ENCODE data around the gene COX7A2.
A peak's percentile ranks its signal among the peaks of the same experiment; 100 is the strongest.

The COX7A2 gene

GRCh38 chr6:75204217-75204958 lies 39.2 kb downstream of the COX7A2 start:
- peak overlapping the region; percentile 98 for H3K4me3 ChIP-seq (ENCODE audit: low read length)
- H3K36me3 ChIP-seq (ENCODE audit: insufficient read depth, low read length): no peaks in the 10 kb centered on the region
- peaks cover 23% of the 10 kb centered on the region for H3K4me1 ChIP-seq (ENCODE audit: control insufficient read depth, insufficient read depth, low read length)
- H3K4me2 ChIP-seq (ENCODE audit: low read length): peak overlapping the region; percentile 89
- H3K27me3 ChIP-seq (ENCODE audit: control insufficient read depth, insufficient read depth, low read length): no peaks in the 10 kb centered on the region
- no peaks in the 10 kb centered on the region for H3K9me3 ChIP-seq (replicated peaks; ENCODE audit: low read length)
- peak overlapping the region; percentile 97 for H3K9ac ChIP-seq (ENCODE audit: low read depth, low read length)

- H3K9ac ChIP-seq (ENCODE audit: low read depth, low read length): peak overlapping the region; percentile 97
- peak overlapping the region; percentile 98 for H3K4me3 ChIP-seq (ENCODE audit: low read length)
- peak overlapping the region; percentile 89 for H3K4me2 ChIP-seq (ENCODE audit: low read length)
- peaks cover 22% of the 10 kb centered on the region for H3K4me1 ChIP-seq (ENCODE audit: control insufficient read depth, insufficient read depth, low read length)
- no peaks in the 10 kb centered on the region for H3K36me3 ChIP-seq (ENCODE audit: insufficient read depth, low read length)
- H3K9me3 ChIP-seq (replicated peaks; ENCODE audit: low read length): no peaks in the 10 kb centered on the region
- H3K27me3 ChIP-seq (ENCODE audit: control insufficient read depth, insufficient read depth, low read length): no peaks in the 10 kb centered on the region
These were observed 39.9 kb downstream of the COX7A2 start for GRCh38 chr6:75203721-75204120.

DNA sequence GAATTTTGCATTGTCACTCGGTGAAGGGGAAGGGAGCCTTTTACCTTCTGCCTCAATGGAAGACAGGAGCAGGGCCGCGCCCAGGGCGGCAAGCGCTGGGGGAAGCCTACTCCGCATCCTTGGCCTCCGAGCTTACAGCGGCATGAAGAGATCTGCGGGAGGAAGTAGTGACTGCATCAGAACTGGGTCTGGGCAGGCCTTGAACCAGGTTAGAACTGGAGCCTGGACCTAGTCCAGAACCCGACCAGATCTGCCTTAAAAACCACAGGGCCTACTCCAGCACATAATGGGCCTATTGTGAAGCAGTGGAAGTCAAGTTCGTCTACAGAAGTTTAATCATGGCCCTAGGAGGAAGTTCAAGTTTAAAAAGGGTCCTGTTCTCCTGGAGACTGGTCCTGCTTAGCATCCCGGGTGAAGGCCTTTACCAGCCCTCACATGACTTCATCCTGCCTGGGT lies 40.9 kb downstream of the COX7A2 start:
- Histone ChIP-seq H3K4me2 (ENCODE audit: low read length) (peak overlapping the region; percentile 89), H3K4me3 (ENCODE audit: low read length) (no peak overlapping the region), H3K4me1 (ENCODE audit: control insufficient read depth, insufficient read depth, low read length) (peaks cover 18% of the 10 kb centered on the region), H3K36me3 (ENCODE audit: insufficient read depth, low read length) (no peaks in the 10 kb centered on the region), H3K27me3 (ENCODE audit: control insufficient read depth, insufficient read depth, low read length) (no peaks in the 10 kb centered on the region), H3K9ac (ENCODE audit: low read depth, low read length) (peak overlapping the region; percentile 97), H3K9me3 (replicated peaks; ENCODE audit: low read length) (no peaks in the 10 kb centered on the region)

GRCh38 chr6:75201901-75202672 lies 41.5 kb downstream of the COX7A2 start:
- no peak overlapping the region for H3K4me3 ChIP-seq (ENCODE audit: low read length)

DNA sequence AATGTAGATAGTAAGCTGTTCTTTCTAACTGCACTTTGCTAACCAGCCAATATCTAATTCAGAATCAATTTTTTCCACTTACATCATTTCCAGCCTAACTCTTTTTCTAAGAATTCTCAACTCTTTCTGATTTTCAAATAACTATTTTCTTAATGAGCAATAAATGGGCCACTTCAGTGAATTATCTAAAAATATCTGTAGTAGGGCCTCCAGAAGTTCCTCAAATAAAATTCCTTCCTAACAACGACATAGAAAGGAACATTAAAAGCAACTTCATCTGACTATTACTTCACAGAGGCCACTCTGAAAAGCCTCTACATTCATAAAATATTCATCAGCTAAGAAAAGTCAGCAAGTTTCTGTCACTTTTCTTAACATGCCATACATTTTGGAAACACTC lies 42.6 kb downstream of the COX7A2 start:
- Histone ChIP-seq H3K4me1 (ENCODE audit: control insufficient read depth, insufficient read depth, low read length) (peaks cover 25% of the 10 kb centered on the region), H3K4me3 (ENCODE audit: low read length) (no peak overlapping the region), H3K36me3 (ENCODE audit: insufficient read depth, low read length) (no peaks in the 10 kb centered on the region), H3K4me2 (ENCODE audit: low read length) (no peak overlapping the region), H3K9me3 (replicated peaks; ENCODE audit: low read length) (no peaks in the 10 kb centered on the region), H3K27me3 (ENCODE audit: control insufficient read depth, insufficient read depth, low read length) (no peaks in the 10 kb centered on the region), H3K9ac (ENCODE audit: low read depth, low read length) (no peak overlapping the region)

More at GRCh38 chr6:75201901-75202672, 41.5 kb downstream of the COX7A2 start:
- H3K9me3 ChIP-seq (replicated peaks; ENCODE audit: low read length): no peaks in the 10 kb centered on the region
- no peaks in the 10 kb centered on the region for H3K36me3 ChIP-seq (ENCODE audit: insufficient read depth, low read length)
- peak overlapping the region; percentile 89 for H3K4me2 ChIP-seq (ENCODE audit: low read length)
- no peaks in the 10 kb centered on the region for H3K27me3 ChIP-seq (ENCODE audit: control insufficient read depth, insufficient read depth, low read length)
- peaks cover 18% of the 10 kb centered on the region for H3K4me1 ChIP-seq (ENCODE audit: control insufficient read depth, insufficient read depth, low read length)
- no peak overlapping the region for H3K9ac ChIP-seq (ENCODE audit: low read depth, low read length)

- Histone ChIP-seq H3K4me3 (ENCODE audit: low read length) (no peak overlapping the region), H3K27me3 (ENCODE audit: control insufficient read depth, insufficient read depth, low read length) (no peaks in the 10 kb centered on the region), H3K36me3 (ENCODE audit: insufficient read depth, low read length) (no peaks in the 10 kb centered on the region), H3K4me1 (ENCODE audit: control insufficient read depth, insufficient read depth, low read length) (peaks cover 25% of the 10 kb centered on the region), H3K9ac (ENCODE audit: low read depth, low read length) (no peak overlapping the region), H3K9me3 (replicated peaks; ENCODE audit: low read length) (peaks cover 2% of the 10 kb centered on the region), H3K4me2 (ENCODE audit: low read length) (no peak overlapping the region)
These were observed 43.7 kb downstream of the COX7A2 start for GRCh38 chr6:75199889-75200288.

DNA sequence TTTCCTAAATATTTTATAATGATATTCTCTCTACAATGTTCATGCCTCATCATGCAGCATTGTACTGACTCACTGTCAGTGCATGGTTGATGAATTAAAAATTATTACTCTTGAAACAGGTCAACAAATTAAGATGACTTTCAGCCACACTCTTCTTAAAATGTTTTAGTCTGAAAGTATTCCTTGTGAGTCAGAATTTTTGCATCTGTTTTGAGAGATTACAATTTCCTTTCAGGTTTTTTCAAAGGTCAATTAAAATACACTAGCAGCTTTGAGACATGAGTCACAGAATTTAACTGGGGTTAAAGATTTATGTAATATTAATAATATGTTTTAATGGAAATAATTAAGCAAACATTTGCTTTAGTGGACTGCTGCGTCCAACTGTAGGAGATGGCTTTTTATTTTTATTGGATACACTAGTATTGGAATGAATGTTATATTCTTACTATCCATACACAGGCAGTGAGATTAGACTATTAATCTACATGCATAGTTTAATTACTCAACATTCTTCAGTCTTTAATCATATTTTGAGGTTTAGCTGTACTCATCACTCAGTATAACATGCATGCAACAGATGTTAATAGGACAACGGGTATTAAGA lies 47.4 kb downstream of the COX7A2 start:
- Histone ChIP-seq H3K27me3 (ENCODE audit: control insufficient read depth, insufficient read depth, low read length) (no peaks in the 10 kb centered on the region), H3K36me3 (ENCODE audit: insufficient read depth, low read length) (peaks cover 11% of the 10 kb centered on the region), H3K4me1 (ENCODE audit: control insufficient read depth, insufficient read depth, low read length) (peaks cover 14% of the 10 kb centered on the region), H3K4me2 (ENCODE audit: low read length) (no peak overlapping the region), H3K9me3 (replicated peaks; ENCODE audit: low read length) (peaks cover 2% of the 10 kb centered on the region), H3K4me3 (ENCODE audit: low read length) (no peak overlapping the region), H3K9ac (ENCODE audit: low read depth, low read length) (no peak overlapping the region)

DNA sequence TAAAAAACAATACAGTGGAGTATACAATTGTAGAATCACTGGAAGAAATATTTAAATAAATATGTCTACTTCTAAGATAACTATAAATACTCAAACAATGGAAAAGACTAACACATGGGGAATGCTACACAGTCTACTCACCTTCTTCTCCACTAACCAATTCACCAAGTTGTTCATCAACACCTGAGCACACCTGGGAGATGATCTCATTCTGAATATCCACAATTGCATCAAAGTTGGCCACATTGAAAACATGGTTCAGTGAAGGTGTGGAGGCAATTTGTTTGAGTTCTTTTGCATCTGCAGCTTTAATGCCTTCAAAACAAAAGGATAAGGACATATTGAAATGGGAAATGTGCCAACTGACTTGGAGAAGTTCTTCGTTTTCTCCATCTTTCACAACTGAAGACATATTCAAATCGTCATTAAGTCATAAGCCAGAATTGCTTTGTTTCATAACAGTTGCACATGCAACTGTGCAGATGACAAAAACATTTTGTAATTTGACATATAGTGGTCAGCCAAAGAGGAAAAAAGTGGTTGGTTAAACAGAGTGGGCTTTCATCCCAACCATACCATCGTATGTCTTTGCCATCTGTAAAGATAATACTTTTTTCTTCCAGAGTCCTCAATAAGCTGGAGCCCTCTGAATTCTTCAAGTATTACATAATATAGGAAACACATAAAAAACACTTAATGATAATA lies 55.2 kb downstream of the COX7A2 start:
- no peaks in the 10 kb centered on the region for H3K4me1 ChIP-seq (ENCODE audit: control insufficient read depth, insufficient read depth, low read length)
- H3K4me2 ChIP-seq (ENCODE audit: low read length): no peak overlapping the region
- H3K27me3 ChIP-seq (ENCODE audit: control insufficient read depth, insufficient read depth, low read length): no peaks in the 10 kb centered on the region
- H3K36me3 ChIP-seq (ENCODE audit: insufficient read depth, low read length): peaks cover 28% of the 10 kb centered on the region
- H3K4me3 ChIP-seq (ENCODE audit: low read length): no peak overlapping the region
- no peaks in the 10 kb centered on the region for H3K9me3 ChIP-seq (replicated peaks; ENCODE audit: low read length)
- H3K9ac ChIP-seq (ENCODE audit: low read depth, low read length): no peak overlapping the region
